KMS-11 (cell line): ENCODE results near the gene TBC1D9B.

Experiments used
- H2AFZ ChIP-seq: fragments of 200-600 bp; sonication (generic); 2 replicates; pipeline ENCODE4 v1.6.1; 2016; ENCODE audit warnings: antibody characterized with exemption, mixed run types, low read depth
- H3K27ac ChIP-seq: fragments of 200-600 bp; sonication (generic); 2 replicates; pipeline ENCODE4 v1.6.1; 2016; ENCODE audit warnings: mild to moderate bottlenecking, mixed run types
- H3K27me3 ChIP-seq: fragments of 200-600 bp; sonication (generic); 2 replicates; pipeline ENCODE4 v1.6.1; 2017; ENCODE audit warnings: mild to moderate bottlenecking, low read depth, mixed run types, moderate library complexity; ENCODE audit not compliant: insufficient read depth
- H3K36me3 ChIP-seq: fragments of 200-600 bp; sonication (generic); 2 replicates; pipeline ENCODE4 v1.6.1; 2017; ENCODE audit warnings: mild to moderate bottlenecking, mixed run types; ENCODE audit not compliant: insufficient read depth
- H3K4me1 ChIP-seq: fragments of 200-600 bp; sonication (generic); 2 replicates; pipeline ENCODE4 v1.6.1; 2016; ENCODE audit warnings: mild to moderate bottlenecking, low read depth, mixed run types; ENCODE audit not compliant: poor library complexity, severe bottlenecking
- H3K4me2 ChIP-seq: fragments of 200-600 bp; sonication (generic); 2 replicates; pipeline ENCODE4 v1.7.0; 2016; ENCODE audit warnings: mild to moderate bottlenecking, mixed run types
- H3K4me3 ChIP-seq: fragments of 200-600 bp; sonication (generic); IDR thresholded peaks from 2 replicates; pipeline ENCODE4 v1.6.1; 2017; ENCODE audit warnings: low read depth, low read length, mixed read lengths; ENCODE audit not compliant: insufficient read depth
- H3K79me2 ChIP-seq: fragments of 200-600 bp; sonication (generic); 2 replicates; pipeline ENCODE4 v1.6.1; 2016; ENCODE audit warnings: low read depth, mixed run types; ENCODE audit not compliant: insufficient read depth
- H3K9ac ChIP-seq: fragments of 200-600 bp; sonication (generic); 2 replicates; pipeline ENCODE4 v1.6.1; 2016; ENCODE audit warnings: mild to moderate bottlenecking, mixed run types
- H4K20me1 ChIP-seq: fragments of 200-600 bp; sonication (generic); 2 replicates; pipeline ENCODE4 v1.6.1; 2016; ENCODE audit warnings: mild to moderate bottlenecking, mixed run types; ENCODE audit not compliant: insufficient read depth
- TF ChIP-seq, protein P1 (sequence below): fragments of 200-600 bp; sonication (generic); conservative IDR thresholded peaks from 2 replicates; pipeline ENCODE4 v1.6.1; 2017; ENCODE audit warnings: low read depth, mild to moderate bottlenecking, antibody characterized with exemption, low read length, moderate library complexity, mixed read lengths

The TBC1D9B gene

DNA sequence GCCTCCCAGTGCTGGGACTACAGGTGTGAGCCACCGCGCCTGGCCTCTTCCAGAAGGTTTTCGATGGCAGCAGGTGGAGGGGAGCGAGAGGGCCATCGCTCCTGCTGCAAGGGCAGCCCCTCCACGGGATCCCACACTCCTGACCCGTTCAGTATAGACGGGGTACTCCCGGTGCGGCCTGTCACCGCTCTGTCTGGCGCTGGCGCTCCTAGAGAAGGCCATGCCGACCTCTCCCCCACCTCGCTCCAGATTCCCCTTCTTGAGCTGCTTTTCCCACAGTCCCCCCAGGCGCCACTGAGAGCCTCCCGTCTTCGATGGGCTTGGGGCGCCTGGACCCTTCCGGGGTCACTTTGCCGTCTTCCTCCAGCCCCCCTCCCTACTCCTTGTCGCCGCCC, 91.3 kb downstream of the TBC1D9B start:
- Histone ChIP-seq H3K27me3 (no peaks in the 10 kb centered on the region), H3K4me2 (no peak overlapping the region), H3K36me3 (no peaks in the 10 kb centered on the region), H3K4me3 (no peak overlapping the region), H4K20me1 (no peaks in the 10 kb centered on the region), H3K9ac (no peak overlapping the region), H3K27ac (no peak overlapping the region), H3K79me2 (peaks cover 4% of the 10 kb centered on the region; the same call in 1 of the 2 replicates), H3K4me1 (peaks cover 24% of the 10 kb centered on the region), H2AFZ (no peak overlapping the region)
- TF ChIP-seq, protein P1, sequence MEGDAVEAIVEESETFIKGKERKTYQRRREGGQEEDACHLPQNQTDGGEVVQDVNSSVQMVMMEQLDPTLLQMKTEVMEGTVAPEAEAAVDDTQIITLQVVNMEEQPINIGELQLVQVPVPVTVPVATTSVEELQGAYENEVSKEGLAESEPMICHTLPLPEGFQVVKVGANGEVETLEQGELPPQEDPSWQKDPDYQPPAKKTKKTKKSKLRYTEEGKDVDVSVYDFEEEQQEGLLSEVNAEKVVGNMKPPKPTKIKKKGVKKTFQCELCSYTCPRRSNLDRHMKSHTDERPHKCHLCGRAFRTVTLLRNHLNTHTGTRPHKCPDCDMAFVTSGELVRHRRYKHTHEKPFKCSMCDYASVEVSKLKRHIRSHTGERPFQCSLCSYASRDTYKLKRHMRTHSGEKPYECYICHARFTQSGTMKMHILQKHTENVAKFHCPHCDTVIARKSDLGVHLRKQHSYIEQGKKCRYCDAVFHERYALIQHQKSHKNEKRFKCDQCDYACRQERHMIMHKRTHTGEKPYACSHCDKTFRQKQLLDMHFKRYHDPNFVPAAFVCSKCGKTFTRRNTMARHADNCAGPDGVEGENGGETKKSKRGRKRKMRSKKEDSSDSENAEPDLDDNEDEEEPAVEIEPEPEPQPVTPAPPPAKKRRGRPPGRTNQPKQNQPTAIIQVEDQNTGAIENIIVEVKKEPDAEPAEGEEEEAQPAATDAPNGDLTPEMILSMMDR = no peak

DNA sequence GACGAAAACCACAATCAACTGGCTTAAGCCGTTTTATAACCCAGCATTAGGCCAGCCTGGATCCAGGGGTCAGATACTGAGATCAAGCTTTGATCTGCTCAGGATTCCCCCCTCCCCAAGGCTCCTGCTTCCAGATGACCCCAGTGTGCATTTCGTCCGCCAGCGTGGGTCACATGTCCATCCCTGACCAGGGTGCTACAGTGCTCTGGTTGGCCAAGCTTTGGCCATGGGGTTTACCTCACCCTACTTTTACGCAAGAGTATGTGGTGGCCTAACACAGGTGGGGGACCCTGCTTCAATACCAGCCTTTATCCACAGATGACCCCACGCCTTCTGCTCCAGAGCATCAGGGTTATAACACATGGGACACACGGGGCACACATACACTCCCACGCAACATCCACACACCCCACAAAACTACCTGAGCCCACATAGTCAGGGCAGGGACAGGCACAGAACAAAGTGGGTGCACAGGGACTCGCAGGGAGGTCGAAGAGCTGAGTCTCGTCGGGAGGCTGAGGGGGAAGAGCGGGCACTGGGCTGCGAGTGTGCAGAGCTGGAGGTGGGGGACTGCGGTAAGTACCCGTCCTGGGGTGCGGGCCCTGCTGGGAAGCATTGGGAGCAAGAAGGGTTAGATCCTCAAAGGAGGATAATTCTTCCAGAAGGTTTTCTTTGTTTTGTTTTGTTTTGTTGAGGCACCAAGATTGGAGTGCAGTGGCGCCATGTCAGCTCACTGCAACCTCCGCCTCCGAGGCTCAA, 92.0 kb downstream of the TBC1D9B start:
- H3K27ac ChIP-seq = no peak overlapping the region
- H3K79me2 ChIP-seq = no peaks in the 10 kb centered on the region
- H3K36me3 ChIP-seq = no peaks in the 10 kb centered on the region
- TF ChIP-seq, protein P1 = no peak
- no peak overlapping the region for H3K9ac ChIP-seq
- H3K4me1 ChIP-seq = peaks cover 28% of the 10 kb centered on the region
- no peak overlapping the region for H3K4me2 ChIP-seq
- H2AFZ ChIP-seq = no peak overlapping the region
- no peaks in the 10 kb centered on the region for H3K27me3 ChIP-seq
- H4K20me1 ChIP-seq = no peaks in the 10 kb centered on the region
- no peak overlapping the region for H3K4me3 ChIP-seq

DNA sequence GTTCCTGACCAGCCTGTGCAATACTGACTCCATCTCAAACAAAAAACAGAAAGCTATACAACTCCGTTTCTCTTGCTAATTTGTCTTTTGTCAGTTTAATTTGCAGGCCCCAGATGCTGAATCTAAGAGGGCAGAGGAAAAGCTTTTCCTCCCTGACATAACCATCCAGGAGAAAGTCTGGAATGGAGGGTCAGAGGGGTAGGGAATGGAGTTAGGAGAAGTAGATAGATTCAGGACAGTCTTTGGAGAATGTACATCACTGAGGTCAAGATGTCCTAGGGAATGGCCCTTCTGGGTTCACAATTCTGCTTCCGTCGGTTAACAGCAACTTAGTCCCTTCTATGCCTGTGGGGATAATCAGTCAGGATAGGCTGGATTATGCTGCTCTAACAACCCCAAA, 93.6 kb downstream of the TBC1D9B start:
- Histone ChIP-seq H3K9ac (no peak overlapping the region), H2AFZ (no peak overlapping the region), H3K79me2 (no peaks in the 10 kb centered on the region), H3K27ac (no peak overlapping the region), H3K4me3 (no peak overlapping the region), H3K4me1 (peaks cover 14% of the 10 kb centered on the region), H4K20me1 (no peaks in the 10 kb centered on the region), H3K27me3 (no peaks in the 10 kb centered on the region), H3K4me2 (no peak overlapping the region), H3K36me3 (no peaks in the 10 kb centered on the region)
- TF ChIP-seq, protein P1 = no peak

DNA sequence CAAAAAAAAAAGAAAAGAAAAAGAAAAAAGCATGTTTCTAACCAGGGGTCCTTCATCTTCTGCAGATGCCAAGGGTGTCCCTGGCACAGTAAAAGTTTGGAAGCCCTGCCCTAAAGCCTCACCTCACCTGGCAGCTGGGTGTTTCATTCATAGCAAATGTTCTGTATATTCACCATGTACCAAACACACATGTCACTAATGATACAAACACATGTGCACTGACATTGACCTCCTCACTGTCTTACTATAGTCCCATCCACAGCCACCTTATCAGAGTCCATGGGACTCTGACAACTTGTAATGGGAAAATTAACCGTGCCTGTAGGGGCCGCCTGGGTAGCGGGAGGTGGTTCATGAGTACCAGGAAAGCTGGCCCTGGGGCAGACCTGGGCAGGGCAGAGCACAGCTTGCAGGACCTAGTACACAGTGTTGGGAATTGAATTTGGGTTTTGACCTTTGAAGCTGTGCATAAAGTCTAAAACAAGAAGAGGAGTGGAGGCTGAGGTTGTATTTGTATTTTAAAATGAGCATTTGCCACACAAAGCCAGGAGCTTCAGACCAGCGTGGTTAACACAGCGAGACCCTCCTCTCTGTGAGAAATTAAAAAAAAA, 94.6 kb downstream of the TBC1D9B start:
- H3K79me2 ChIP-seq = no peaks in the 10 kb centered on the region

More for the DNA sequence above, 94.6 kb downstream of the TBC1D9B start:
- TF ChIP-seq, protein P1 = no peak
- H3K27me3 ChIP-seq = no peaks in the 10 kb centered on the region
- H3K9ac ChIP-seq = no peak overlapping the region
- H4K20me1 ChIP-seq = no peaks in the 10 kb centered on the region
- no peak overlapping the region for H3K4me3 ChIP-seq
- no peaks in the 10 kb centered on the region for H3K36me3 ChIP-seq
- H2AFZ ChIP-seq = no peak overlapping the region
- H3K27ac ChIP-seq = no peak overlapping the region
- H3K4me2 ChIP-seq = no peak overlapping the region
- peaks cover 11% of the 10 kb centered on the region for H3K4me1 ChIP-seq
